HG02852 (cell line): Measurements from ENCODE around the gene CEP57.
"Not testable (repeated sequence)": the region's sequence is repeated elsewhere in the genome, so short reads cannot be mapped to it uniquely, and the experiment has no call there.

Experiments
- ATAC-seq: cut with Tn5 transposase; IDR thresholded peaks from one replicate; pipeline ENCODE4 v1.9.1; 2021; ENCODE audit warnings: mild to moderate bottlenecking, moderate library complexity; ENCODE audit not compliant: unreplicated experiment

CEP57 gene

GRCh38 chr11:95795627-95796295 lies 5.5 kb downstream of the CEP57 start:
- no peak for ATAC-seq

DNA sequence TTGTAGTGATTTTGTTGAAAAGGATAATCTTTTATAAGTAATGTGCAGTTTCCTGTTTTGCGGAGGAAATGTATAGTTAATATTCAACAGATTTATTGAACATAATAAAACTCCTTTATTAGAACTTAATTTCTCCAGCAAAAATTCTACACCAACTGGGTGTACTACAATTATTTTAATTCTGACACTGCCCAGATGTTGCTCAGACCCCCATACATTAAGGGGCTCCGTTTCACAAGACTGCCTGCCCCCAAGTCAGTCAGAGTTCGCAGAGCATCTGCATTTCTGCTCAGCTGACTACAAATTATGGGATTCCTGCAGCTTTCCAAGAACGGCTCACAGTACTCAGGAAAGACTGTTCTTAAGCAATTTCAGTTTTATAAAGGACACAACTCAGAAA lies 6.2 kb downstream of the CEP57 start:
- no peak for ATAC-seq

GRCh38 chr11:95799546-95799945 lies 9.2 kb downstream of the CEP57 start:
- ATAC-seq = no peak

- no peak for ATAC-seq
Observed at GRCh38 chr11:95800438-95800837, 10.1 kb downstream of the CEP57 start.

GRCh38 chr11:95802806-95803205 lies 12.5 kb downstream of the CEP57 start:
- ATAC-seq = no peak

DNA sequence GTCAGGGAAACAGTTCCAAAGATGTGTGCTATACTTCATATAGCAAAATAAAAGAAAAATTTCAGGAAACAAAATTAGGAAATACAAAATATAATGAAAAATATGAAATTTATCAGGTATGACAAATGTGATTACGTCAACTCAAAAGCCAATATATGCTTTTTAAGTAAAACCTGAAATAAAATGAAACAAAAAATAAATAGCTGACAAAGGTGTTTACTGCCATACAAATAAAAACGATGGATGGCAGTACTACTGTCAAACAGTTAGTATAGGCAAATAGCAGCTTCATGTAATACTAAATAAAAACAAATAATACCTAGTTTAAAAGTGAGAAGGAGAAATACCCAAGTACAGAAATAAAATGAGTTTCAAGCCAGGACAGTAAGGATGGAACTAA lies 13.7 kb downstream of the CEP57 start:
- no peak for ATAC-seq

DNA sequence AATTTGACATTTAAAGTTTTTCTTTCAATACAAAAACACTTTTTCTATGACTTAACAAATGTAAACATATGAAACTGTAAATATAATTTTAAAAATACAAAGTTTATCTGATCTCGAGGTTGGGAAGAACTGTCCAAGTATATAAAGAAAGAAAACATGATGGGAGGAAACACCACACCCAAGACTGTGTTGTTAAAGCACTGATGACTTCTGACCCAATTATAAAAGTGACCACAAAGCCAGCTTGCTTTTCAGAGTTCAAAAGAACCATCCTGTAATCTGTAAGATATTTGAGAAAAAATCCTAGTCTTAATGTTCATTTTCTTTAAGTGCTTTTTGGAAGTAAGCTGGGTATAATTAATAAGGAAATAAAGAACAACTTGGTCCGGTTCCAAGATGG lies 15.6 kb downstream of the CEP57 start:
- no peak for ATAC-seq

GRCh38 chr11:95806464-95806863 lies 16.2 kb downstream of the CEP57 start:
- ATAC-seq = not testable (repeated sequence)

GRCh38 chr11:95811052-95811451 lies 20.8 kb downstream of the CEP57 start:
- ATAC-seq = not testable (repeated sequence)

- ATAC-seq = no peak
Observed at GRCh38 chr11:95816037-95816436, 25.7 kb downstream of the CEP57 start.

GRCh38 chr11:95821640-95822039 lies 31.3 kb downstream of the CEP57 start:
- no peak for ATAC-seq

GRCh38 chr11:95827696-95828095 lies 37.4 kb downstream of the CEP57 start:
- no peak for ATAC-seq

GRCh38 chr11:95829580-95830259 lies 39.4 kb downstream of the CEP57 start:
- ATAC-seq = no peak

DNA sequence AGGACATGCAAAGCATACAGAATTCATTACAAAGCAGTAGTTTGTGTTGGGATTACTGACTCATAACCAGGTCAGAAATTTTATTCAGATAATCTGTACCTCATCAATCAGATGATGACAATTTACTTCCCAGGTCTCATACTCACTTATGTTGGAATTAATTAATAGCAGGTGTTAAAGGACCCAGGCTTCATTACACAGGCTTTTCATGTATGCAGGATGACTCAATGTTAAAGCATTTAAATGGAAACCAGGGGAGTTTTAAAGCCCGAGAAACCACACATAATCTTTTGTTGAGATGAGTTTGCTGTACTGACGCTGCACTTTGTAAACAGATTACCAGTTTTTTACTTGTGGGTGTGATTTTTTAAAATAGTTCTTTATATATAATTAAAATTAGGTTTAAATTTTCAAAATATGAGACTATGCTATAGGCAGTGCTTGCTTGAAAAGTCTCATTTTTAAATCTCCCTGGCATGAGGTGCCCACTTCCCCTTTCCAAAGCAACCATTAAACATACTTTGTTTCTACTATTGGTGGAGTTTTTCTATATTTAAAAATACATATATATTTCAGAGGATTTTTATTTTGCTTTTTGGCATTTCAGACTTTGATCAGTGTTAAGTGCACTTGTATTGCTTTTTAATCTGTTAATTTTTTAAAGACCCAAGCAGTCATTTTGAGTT lies 41.0 kb downstream of the CEP57 start:
- ATAC-seq = no peak

DNA sequence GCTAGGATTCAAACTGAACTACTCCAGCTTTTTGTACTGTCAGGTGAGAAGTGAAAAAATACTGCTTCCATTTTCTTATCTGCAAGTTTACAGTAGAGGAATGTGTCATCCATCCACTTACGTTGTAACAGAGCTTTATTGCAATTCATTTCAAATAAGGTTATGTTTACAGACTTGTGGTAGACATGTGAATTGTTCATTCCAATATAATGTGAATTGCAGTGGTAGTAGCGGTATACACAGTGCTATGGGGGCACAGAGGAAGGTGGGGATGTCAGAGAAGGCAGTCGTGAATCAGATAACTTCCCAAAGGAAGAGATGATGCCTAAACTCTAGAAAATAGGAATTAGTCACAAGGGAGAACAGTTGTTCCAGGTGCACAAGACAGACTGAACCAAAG lies 42.5 kb downstream of the CEP57 start:
- no peak for ATAC-seq

DNA sequence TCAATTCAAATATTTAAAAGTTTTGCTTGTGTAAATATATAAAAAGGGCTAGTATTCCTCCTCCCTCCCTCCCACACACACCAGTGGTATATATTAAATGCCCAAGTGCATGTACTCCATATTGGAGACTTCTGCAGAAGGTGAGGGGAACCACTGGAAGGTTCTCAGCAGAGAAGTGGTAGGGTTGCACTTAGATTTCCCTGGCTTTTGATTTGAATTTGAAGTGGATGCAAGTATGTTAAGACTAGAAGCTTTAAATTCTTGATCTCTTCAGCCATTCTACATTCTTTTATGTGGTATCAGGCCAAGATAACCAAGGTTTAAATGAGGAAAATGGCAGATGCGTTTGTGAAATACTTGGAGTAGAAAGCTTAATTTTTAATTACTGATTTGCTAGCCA lies 43.1 kb downstream of the CEP57 start:
- ATAC-seq = no peak

- ATAC-seq = no peak
Observed at GRCh38 chr11:95835351-95835750, 45.1 kb downstream of the CEP57 start.

GRCh38 chr11:95835768-95836488 lies 45.6 kb downstream of the CEP57 start:
- ATAC-seq = peak; percentile 95

DNA sequence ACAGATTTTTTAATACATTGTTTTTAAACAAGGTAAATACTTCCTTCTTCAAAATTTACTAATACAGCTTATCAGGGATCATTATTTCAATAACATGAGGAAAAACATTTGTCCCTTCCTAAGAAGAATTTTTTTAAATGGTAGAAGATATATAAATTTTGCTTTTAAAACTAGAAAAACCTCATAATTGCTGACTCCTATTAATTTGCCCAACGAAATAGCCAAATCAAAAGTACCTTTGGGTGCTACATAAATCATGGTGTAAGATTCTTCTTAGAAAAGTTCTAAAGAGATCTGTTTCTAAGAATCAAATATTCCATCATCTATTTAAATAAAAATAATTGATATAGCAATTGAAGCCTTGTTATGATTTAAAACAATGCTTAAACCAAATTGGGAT lies 54.9 kb downstream of the CEP57 start:
- no peak for ATAC-seq

GRCh38 chr11:95849087-95849825 lies 59.0 kb downstream of the CEP57 start:
- peak; percentile 74 for ATAC-seq

DNA sequence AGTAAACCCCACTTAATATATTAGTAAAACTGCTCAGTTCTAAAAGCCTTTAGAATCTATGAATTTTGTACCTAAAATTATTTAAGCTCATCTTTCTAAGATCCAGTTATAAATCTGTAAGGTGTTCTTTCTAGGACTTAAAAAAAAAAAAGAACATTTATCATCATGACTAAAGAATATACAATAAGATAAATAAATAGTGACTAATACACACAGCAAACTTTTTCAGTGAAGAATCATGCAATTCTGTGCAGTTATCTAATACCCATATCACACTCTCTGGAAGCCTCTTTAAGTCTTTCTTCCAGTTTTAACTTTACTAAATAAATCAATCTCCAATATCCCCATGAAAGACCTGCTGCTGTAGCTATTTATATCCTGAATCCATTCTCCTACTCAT lies 59.8 kb downstream of the CEP57 start:
- ATAC-seq = no peak
